ENCODE results near the gene ZCCHC17.

Gene ZCCHC17

DNA sequence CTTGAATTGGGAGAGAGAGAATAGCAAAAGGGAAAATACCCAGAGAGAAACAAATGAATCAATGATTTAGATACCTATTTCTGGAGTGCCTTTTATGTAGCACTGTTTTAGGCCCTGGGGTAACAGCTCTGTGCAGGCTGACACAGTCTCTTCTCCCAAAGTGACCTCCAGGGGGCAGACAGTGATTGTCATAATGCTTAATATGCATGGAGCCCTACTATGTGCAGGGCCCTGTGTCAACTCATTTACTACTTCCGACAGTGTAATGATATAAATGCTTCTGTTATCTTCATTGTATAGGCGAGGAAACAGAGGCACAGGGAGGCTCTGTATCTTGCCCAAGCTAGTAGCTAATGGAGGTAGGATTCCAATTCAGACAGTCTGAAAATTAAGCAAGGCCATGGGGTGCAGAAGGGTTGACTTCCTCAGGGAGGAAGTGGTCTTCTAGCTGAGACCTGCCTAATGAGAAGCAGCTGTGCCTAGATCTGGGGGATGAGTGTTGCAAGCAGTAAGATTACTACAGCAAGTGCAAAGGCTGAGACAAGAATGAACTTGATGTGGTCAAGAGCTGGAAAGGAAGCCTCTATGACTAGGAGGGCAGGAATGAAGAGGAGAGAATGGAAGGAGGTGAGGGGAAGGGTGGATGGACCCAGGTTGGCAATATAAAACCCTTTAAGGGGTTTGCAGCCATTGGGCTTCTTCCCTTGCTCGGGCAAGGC is 100.0 kb downstream of the ZCCHC17 start:
- DNase-seq: no peak

DNA sequence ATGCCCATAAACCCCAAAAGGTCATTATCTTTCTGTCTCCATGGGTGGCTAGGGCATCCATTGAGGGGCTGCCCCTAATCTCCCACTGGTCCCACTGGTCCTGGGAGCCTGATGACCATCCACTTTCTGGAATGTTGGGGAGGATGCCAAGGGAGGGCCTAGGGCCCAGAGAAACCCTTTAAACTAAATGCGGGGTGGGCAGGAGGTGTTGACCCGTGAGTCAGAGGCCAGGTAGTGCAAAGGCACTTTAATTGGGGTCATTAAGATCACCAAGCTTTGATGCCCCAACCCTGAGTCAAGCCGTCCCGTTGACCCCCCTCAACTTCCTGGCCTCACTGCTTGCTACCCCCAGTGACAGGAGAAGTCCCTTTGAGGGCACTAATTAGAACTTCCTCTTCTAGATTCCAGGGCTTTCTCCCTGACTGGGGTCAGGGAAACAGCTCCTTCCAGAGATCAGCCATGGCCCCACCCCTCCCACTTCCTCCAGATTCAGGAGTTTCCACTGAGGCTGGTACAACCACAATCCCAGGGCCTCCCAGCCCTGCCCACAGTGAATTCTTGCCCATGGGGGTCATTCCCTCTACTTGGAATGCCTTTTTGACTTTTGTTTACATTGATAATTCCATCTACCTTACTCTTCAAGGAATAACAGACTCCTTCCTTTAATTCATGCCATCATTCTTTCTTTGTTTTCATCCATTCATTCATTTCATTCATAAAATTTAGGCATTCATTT is 100.7 kb downstream of the ZCCHC17 start:
- no peak for DNase-seq

DNA sequence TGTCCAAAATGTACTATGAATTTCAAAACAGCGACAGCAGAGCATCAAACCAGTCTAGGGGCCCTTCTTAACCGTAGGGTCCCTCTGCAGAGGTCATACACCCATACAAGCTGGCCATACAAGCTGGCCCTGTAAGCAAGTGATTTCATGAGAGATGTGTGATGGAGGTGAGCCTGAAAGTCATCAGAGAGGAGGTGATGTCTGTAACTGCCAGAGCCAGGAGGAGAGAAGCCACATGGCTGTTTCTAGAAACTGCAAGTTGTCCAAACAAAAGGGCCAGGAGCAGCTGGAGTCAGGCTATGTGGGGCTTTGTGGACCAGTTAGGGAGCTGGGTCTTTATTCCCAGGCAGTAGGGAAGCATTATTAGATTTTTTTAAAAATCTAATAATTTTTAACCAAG is 101.4 kb downstream of the ZCCHC17 start:
- DNase-seq: no peak

DNA sequence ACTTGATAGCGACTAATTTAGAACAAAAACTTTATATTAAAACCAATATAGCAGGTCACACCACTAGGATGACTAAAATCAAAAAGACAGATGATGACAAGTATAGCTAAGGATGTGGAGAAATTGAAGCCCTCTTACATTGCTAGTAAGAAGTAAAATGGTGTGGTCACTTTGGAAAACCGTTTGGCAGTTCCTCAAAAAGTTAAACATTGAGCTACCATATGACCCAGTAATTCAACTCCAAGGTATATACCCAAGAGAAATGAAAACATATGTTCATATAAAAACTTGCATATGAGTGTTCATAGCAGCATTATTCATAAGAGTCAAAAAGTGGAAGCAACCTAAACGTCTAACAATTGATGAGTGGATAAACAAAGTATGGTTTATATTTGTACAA is 103.1 kb downstream of the ZCCHC17 start:
- DNase-seq: no peak

DNA sequence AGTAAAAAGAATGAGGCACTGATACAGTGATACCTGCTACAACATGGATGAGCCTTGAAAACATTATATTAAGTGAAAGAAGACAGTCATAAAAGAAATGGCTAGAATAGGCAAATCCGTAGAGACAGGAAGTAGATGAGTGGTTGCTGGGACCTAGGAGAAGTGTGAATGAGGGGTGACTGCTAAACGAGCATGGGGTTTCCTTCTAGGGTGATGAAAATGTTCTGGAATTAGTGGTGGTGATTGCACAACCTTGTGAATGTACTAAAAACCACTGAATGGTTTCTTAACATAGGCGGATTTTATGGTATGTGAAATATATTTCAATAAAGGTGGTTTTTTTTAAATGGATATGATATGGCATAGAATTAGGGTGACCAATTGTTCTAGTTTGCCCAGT is 103.6 kb downstream of the ZCCHC17 start:
- DNase-seq: no peak

DNA sequence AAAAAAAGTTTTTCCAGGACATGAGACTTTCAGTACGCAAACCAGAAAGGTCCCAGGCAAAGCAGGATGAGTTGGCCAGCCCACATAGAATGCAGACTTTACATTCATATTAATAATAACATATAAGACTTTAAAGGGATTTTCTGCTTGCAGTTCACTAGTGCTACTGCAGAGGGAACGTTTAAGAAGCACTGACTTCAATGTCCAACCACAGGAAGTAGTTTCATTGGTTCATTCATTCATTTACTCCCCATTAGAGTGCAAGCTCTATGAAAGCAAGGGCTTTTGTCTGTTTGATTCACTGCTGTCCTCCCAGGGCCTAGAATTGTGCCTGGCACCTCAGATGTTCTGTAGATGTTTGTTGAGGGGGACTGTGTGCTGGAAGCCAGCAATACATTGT is 104.4 kb downstream of the ZCCHC17 start:
- DNase-seq: no peak

DNA sequence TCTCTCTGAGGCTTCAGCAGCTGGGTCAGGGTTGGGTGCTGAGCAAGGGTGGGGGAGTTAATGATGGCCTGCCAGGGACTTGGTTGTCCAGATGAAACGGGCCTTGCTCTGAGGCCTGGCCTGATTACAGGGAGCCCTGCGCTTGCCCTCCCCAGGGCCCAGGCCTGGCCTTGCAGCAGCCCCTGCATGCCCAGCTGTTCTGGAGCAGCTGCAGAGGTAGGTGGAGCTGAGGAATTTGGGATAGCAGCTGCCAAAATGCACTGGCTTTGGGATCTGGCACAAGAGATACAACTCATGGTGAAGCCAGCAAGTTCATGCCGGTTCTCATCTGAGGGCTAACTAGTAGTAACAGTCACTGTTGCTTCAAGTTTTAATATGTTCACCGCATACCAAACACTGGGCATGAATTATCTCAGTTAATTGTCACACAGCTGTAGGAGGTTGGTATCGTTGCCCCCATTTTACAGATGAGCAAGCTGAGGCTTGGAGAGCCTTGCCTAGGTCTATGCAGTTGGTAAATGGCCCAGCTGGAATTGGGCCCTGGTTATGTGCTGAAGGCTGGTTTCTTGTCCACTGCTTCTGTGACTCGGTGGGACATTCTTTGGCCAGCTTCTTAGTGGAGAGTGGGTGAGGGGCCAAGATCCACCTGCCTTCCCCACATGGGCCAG is 108.9 kb downstream of the ZCCHC17 start:
- no peak for DNase-seq

DNA sequence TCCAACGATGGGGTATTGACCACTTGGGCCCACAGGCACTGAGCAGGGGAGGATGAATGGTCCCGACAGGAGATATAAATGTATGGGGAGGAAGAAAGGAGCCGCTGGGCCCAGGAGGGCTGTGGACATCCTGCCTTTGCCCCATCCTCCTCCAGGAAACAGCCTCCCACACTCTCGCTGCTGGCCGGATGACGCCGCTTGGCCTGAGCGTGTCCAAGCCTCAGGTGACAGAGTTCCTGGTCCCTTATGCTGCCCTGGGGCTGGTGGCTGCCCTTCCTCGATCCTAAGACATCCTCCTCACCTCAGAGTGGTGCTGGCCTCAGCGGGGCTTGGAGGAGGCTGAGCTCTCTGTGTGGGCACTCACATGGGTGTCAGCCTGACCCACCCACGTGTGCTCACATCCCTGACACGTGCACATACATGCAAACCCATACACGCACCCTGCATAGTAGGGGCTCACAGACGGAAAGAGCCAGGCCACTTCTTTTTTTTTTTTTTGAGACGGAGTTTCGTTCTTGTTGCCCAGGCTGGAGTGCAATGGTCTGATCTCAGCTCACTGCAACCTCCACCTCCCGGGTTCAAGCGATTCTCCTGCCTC is 110.3 kb downstream of the ZCCHC17 start:
- DNase-seq: no peak

DNA sequence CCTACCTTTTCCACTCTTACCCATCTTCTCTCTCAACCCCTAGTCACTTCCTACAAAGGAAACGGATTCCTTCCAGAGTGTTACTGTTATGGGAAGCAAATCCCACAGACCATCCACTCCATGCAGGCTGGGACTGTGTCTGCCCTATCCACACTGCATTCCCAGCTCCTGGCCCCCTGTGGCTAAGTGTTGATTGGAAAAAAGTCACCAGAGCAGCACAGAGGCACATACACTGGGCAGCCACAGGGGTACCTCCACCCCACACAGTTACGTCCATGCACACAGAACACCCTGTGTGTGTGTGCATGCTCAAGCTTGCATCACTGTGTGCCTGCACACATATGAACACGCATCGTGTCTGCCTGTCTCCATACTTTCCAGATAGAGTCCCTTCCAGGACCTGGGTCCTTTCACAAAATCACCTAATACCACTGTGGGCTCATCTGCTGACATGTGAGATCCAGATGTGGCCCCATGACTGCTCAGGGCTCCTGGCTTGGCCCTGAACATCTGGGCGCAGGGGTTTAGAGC is 112.0 kb downstream of the ZCCHC17 start:
- DNase-seq: no peak

DNA sequence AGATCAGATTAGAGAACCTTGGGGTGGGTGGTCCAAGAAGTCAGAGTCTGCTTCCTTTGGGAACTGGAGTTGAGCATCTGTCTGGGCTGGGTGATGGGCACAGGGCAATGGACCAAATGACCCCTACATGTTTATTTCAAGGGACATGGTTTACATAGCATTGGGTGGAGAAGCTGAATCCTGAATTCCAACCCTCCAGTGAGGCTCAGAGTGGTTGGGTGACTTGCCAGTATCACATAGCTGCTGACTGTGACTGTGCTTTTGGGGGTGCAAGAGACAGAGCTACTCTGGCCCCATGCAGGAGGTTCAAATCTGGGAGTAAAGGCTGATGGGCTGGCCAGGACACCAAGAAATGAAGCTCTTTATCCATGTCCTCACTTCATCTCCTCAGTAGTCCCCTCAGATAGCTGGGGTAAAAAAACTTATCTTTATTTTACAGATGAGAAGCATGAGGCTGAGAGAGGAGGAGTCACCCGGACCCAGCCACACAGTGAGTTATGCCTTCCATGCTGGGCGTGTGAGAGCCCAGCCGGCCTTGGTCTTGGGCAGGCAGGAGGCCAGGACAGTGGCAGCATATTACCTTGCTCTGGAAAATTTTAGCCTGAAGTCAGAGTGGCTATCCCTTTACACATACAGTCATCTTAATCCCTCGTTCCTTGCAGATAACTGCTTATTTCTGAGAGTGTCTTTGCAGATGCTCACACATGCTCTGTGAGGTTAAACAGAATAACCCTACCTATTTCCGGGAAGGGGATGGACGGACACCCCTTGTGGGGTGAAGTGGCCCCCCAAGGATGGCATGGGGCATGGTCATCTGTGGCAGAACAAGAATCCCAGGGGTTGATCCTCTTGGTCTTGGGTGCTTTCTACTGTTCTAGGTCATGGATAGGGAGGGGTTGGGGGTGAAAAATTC is 113.4 kb downstream of the ZCCHC17 start:
- DNase-seq: no peak

DNA sequence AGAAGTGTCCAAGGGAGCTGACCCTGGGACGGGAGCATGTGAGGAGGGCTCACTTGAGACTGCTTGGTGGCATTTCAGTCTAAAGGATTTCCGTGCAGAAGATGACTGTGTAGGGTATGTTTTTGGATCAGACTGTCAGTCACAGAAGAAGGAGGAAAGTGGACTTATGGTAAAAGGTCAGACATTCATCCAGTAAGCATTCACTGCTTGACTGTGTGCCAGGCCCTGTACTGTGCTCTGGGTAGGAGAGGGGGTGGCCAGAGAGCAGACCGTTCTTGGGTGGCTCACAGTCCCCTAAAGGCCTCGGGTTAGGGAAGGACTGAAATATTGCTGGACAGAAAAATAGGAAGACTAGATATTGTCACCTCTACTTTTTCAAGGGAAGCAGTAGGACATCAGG is 114.0 kb downstream of the ZCCHC17 start:
- no peak for DNase-seq

DNA sequence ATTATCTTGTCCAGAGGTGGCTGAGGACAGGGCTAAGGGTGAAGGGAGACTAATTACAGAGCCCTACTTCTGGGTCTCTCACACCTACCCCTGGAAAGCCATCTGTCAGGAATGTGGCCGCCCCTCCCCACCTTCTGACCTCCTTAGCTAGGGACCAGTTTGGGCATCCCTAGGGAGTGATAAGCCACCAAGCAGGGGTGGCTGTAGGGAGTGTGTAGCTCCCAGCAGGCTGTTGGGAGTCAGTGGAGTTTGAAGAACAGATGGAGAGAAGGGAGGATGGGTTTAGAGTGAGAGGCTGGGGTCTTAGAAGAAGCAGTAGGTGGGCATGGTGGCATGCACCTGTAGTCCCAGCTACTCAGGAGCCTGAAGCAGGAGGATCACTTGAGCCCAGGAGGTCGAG is 115.4 kb downstream of the ZCCHC17 start:
- DNase-seq: no peak

DNA sequence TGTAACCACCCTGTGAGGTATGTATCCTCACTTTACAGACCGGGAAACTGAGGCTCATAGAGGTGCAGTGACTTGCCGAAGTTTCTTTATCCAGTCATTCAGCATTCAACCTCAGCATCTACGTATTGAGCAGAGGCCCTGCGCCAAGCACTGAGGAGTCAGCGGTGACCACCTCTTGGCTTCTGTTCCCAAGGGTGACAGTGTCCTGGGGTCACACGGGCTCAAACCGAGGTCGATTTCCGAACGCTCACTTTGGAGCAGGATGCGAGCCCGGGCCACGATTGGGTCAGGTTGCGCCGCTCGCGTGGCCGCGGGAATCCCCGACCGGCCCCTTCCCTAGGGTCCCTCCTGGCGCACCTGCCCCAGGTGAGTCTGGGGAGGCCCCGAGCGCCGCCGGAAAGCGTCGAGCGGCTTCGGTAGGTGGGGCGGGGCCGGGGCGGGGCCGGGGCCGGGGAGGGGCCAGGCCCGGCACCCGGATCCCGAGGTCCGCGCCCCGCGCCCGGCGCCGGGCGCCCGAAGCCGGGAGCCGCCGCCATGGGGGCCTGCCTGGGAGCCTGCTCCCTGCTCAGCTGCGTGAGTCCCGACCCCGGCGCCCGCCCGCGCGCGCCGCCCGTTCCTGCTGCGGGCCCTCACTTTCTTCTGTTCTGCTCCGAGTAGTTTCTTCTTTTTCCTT is 116.0 kb downstream of the ZCCHC17 start, which contains the start of gene SERINC2:
Gene SERINC2, plus strand, starts transcription at position 482 of the 673 bp plus-strand sequence. Its CDS starts 53 bp downstream, at position 535.
- DNase-seq: no peak

DNA sequence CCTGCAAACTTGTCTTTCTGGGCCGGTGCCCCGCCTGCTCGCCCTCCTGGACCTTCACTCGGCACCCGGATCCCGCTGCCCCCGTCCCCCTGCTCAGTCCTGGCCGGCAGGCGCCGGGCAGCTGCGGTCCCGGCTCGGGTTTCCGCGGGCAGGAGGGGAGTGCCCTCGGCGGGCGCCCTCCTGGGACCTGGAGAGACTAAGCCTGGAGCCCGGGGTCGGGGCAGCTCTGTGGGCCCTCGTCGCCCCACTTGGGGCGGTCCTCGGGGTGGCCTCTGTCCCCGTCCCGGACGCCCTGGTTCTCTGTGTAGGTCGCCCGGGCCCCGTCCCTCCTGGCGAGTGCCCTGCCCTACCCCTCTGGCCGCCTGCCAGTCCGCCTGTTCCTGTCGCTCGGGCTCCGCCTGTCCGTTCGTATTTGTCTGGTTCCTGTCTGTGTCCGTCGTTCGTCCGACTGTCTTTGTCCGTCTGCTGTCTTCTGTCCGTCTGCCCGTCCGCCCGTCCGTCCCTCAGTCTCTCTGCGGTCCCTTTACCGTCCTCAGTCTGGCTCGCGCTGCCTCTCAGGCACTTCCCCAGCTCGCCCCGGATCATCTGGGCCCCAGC is 116.7 kb downstream of the ZCCHC17 start:
- no peak for DNase-seq

Measured in amniotic stem cell (primary cell).